ENCODE measurements around the gene PABPN1L. TPM values are rescaled to one million over a fixed set of nuclear protein-coding genes. Genes with fewer than 3 reads are reported as not detected.

The PABPN1L gene
- total RNA-seq, 1 experiment from 2014 or later = not detected

- no peaks in the 10 kb centered on the region for H3K9me3 Mint-ChIP-seq (ENCODE audit: unreplicated experiment)
- intact Hi-C loops (cut with micrococcal nuclease; ENCODE audit: unreplicated experiment) = loop anchor here (1.0 to 2.0 kb wide), 3 partner anchors 40 to 400 kb away; partner anchors contain the start of genes TRAPPC2L and ZNF778
- no peaks in the 10 kb centered on the region for H3K36me3 ChIP-seq (ENCODE audit: control insufficient read depth, insufficient read depth, low read length)
- H3K27me3 ChIP-seq (replicated peaks; ENCODE audit: control insufficient read depth, insufficient read depth, low read length) = no peaks in the 10 kb centered on the region
- BruUV-seq (replicated peaks) = no TSS peak
- ChIA-PET CTCF (interaction anchor here (1.0 kb wide), 1 partner anchor 41 kb away, joined by 3 read pairs; no protein-coding TSS in a partner anchor), POLR2A (interaction anchor here (0.5 kb wide), 1 partner anchor 840 kb away, joined by 4 read pairs; no protein-coding TSS in a partner anchor)
- peaks cover 5% of the 10 kb centered on the region for H3K4me1 ChIP-seq
- no peak for TF ChIP-seq CTCF (IDR thresholded peaks at IDR 0.05; ENCODE audit: insufficient read depth in 1 of 2, low read depth in 1 of 2, low read length in 1 of 2, severe bottlenecking in 1 of 2, unreplicated experiment in 1 of 2)
- no peaks in the 10 kb centered on the region for H3K9me3 ChIP-seq
- H3K4me3 ChIP-seq (ENCODE audit: low read depth, low read length) = no peak overlapping the region
- H3K27ac Mint-ChIP-seq (ENCODE audit: unreplicated experiment) = no peak overlapping the region
- DNase-seq = no peak
- H3K4me1 Mint-ChIP-seq (ENCODE audit: low read depth, unreplicated experiment) = no peaks in the 10 kb centered on the region
- no peaks in the 10 kb centered on the region for H3K27me3 Mint-ChIP-seq (ENCODE audit: insufficient read depth, unreplicated experiment)
- H3K36me3 Mint-ChIP-seq (ENCODE audit: insufficient read depth, unreplicated experiment) = peaks cover 55% of the 10 kb centered on the region
- H3K4me3 Mint-ChIP-seq (ENCODE audit: unreplicated experiment) = no peak overlapping the region
These were observed 49.5 kb downstream of the PABPN1L start for GRCh38 chr16:88816736-88817535.

GRCh38 chr16:88815901-88816589 is 50.4 kb downstream of the PABPN1L start:
- H3K36me3 ChIP-seq (ENCODE audit: control insufficient read depth, insufficient read depth, low read length) = no peaks in the 10 kb centered on the region
- H3K4me3 Mint-ChIP-seq (ENCODE audit: unreplicated experiment) = no peak overlapping the region
- no peaks in the 10 kb centered on the region for H3K4me1 Mint-ChIP-seq (ENCODE audit: low read depth, unreplicated experiment)
- H3K4me1 ChIP-seq = peaks cover 5% of the 10 kb centered on the region
- no peak overlapping the region for H3K4me3 ChIP-seq (ENCODE audit: low read depth, low read length)
- no peaks in the 10 kb centered on the region for H3K27me3 Mint-ChIP-seq (ENCODE audit: insufficient read depth, unreplicated experiment)
- ChIA-PET POLR2A (no interaction called here), CTCF (interaction anchor here (0.6 to 1.5 kb wide), 3 partner anchors 41 to 180 kb away, joined by 3 to 7 read pairs (median 4); partner anchors contain the start of genes GALNS and TRAPPC2L)
- no peak overlapping the region for H3K27ac Mint-ChIP-seq (ENCODE audit: unreplicated experiment)
- no peaks in the 10 kb centered on the region for H3K9me3 Mint-ChIP-seq (ENCODE audit: unreplicated experiment)
- H3K27me3 ChIP-seq (replicated peaks; ENCODE audit: control insufficient read depth, insufficient read depth, low read length) = no peaks in the 10 kb centered on the region
- DNase-seq = peak in 1 of 2 experiments; percentile 79
- TF ChIP-seq CTCF (IDR thresholded peaks at IDR 0.05; ENCODE audit: insufficient read depth in 1 of 2, low read depth in 1 of 2, low read length in 1 of 2, severe bottlenecking in 1 of 2, unreplicated experiment in 1 of 2) = peak; percentile 86 to 90
- H3K36me3 Mint-ChIP-seq (ENCODE audit: insufficient read depth, unreplicated experiment) = peaks cover 64% of the 10 kb centered on the region
- H3K9me3 ChIP-seq = no peaks in the 10 kb centered on the region
- BruUV-seq (replicated peaks) = no TSS peak
- intact Hi-C loops (cut with micrococcal nuclease; ENCODE audit: unreplicated experiment) = loop anchor here (1.0 to 2.0 kb wide), 3 partner anchors 41 to 401 kb away; partner anchors contain the start of genes TRAPPC2L and ZNF778

- no peak for DNase-seq
- POLR2A ChIA-PET = no interaction called here
- TF ChIP-seq CTCF (IDR thresholded peaks at IDR 0.05; ENCODE audit: insufficient read depth in 1 of 2, low read depth in 1 of 2, low read length in 1 of 2, severe bottlenecking in 1 of 2, unreplicated experiment in 1 of 2) = no peak
- BruUV-seq (replicated peaks) = no TSS peak
- no peaks in the 10 kb centered on the region for H3K27me3 ChIP-seq (replicated peaks; ENCODE audit: control insufficient read depth, insufficient read depth, low read length)
- no peaks in the 10 kb centered on the region for H3K4me1 Mint-ChIP-seq (ENCODE audit: low read depth, unreplicated experiment)
- H3K36me3 Mint-ChIP-seq (ENCODE audit: insufficient read depth, unreplicated experiment) = peaks cover 72% of the 10 kb centered on the region
- H3K36me3 ChIP-seq (ENCODE audit: control insufficient read depth, insufficient read depth, low read length) = peaks cover 2% of the 10 kb centered on the region
- intact Hi-C loops (cut with micrococcal nuclease; ENCODE audit: unreplicated experiment) = no loop called here
- no peaks in the 10 kb centered on the region for H3K27me3 Mint-ChIP-seq (ENCODE audit: insufficient read depth, unreplicated experiment)
- H3K4me3 Mint-ChIP-seq (ENCODE audit: unreplicated experiment) = no peak overlapping the region
- H3K27ac Mint-ChIP-seq (ENCODE audit: unreplicated experiment) = no peak overlapping the region
- no peaks in the 10 kb centered on the region for H3K9me3 Mint-ChIP-seq (ENCODE audit: unreplicated experiment)
- peaks cover 10% of the 10 kb centered on the region for H3K4me1 ChIP-seq
- CTCF ChIA-PET = interaction anchor here (0.6 to 1.5 kb wide), 3 partner anchors 42 to 179 kb away, joined by 3 to 7 read pairs (median 4); partner anchors contain the start of genes GALNS and TRAPPC2L
- no peak overlapping the region for H3K4me3 ChIP-seq (ENCODE audit: low read depth, low read length)
- H3K9me3 ChIP-seq = no peaks in the 10 kb centered on the region
These were observed 51.2 kb downstream of the PABPN1L start for GRCh38 chr16:88815227-88815626.
